HG03280 (cell line): ENCODE measurements around the gene CDKAL1.
"Not testable (repeated sequence)": the region's sequence is repeated elsewhere in the genome, so short reads cannot be mapped to it uniquely, and the experiment has no call there.

ENCODE experiments used
- ATAC-seq: cut with Tn5 transposase; IDR thresholded peaks from one replicate; pipeline ENCODE4 v1.9.1; 2021; ENCODE audit warnings: mild to moderate bottlenecking, moderate library complexity; ENCODE audit not compliant: unreplicated experiment

The CDKAL1 gene

DNA sequence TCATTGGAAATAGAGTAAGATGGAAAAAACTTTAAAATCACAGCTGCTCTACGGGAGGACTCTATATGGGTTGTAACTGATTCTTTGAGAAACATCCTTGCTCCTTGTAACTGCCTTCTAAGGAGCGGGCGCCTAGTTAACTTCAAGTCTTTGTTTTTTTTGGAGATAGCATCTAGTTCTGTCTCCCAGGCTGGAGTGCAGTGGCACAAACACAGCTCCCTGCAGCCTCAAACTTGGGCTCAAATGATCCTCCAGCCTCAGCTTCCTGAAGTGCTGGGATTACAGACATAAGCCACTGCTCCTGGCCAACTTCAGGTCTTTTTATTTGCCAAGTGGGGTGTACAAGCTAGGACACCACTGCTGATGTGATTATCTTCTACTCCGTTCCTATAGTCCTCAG is 552.9 kb downstream of the CDKAL1 start:
- ATAC-seq = no peak

DNA sequence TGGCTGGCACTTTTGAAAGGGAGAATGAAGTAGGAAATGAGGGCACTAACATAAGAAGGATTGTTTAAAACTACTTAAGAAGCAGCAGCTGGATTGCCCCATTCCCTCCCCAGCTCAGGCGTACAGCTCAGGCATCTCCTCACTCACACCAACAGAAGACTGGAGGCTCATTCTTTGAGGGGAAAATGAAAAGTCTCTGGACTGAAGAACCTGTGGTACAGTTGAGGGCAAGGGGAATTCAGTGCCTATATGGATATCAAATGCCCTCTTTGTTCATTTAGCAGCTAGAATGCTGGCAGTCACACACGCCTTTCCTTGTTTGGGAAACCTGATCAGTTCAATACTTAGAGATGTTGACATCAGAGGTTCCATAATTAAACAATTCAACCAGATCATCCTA is 557.2 kb downstream of the CDKAL1 start:
- ATAC-seq = no peak

DNA sequence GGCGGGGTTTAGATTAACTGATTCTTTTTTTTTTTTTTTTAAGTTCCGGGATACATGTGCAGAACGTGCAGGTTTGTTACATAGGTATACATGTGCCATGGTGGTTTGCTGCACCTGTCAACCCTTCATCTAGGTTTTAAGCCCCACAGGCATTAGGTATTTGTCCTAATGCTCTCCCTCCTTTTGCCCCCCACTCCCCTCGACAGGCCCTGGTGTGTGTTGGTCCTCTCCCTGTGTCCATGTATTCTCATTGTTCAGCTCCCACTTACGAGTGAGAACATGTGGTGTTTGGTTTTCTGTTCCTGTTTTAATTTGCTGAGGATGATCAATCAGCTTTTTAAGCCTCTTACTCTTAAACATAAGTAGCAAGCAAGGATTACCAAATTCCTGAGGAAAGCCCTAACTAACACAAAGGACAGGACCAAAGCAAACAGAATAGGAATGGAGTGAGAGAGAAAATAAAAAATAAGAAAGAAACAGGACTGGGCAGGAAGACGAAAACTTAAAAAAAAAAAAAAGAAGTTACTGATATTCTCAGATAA is 558.0 kb downstream of the CDKAL1 start:
- not testable (repeated sequence) for ATAC-seq

DNA sequence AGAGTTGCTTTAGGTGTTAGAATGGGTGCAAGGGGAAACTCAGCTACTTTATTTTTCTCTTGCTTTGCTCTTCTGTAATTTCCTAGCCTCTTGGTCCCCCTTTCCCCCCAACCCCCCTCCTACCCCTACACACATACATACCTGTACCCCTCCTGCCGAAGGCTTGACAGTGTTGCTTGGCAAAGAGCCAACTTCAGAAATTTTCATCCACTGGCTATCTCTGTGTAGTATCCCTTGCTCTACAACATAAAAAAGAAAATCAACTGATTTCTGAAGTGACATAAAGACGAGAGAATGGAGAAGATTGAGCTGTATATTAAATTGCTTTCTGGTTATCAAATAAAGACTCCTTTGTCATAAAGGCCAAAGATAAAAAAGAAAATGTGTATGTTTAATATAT is 561.2 kb downstream of the CDKAL1 start:
- no peak for ATAC-seq

DNA sequence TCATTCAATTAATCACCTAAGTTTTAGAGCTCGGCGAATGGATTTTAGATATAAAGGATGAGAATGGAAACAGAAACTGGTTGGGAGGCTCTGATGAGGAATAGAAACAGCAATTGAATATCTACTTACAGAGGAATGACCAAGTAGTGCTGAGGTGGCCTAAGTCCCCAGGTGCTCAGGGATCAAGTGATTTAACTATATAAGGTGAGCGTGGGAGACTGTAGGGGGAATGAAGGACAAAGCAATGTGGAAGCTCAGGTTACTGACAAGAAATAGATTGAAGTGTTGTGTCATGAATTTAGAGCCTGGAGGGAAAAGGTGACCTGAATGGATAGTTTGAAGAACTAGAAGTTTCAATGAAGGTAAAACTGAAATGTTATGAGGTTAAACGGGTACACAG is 563.9 kb downstream of the CDKAL1 start:
- no peak for ATAC-seq

DNA sequence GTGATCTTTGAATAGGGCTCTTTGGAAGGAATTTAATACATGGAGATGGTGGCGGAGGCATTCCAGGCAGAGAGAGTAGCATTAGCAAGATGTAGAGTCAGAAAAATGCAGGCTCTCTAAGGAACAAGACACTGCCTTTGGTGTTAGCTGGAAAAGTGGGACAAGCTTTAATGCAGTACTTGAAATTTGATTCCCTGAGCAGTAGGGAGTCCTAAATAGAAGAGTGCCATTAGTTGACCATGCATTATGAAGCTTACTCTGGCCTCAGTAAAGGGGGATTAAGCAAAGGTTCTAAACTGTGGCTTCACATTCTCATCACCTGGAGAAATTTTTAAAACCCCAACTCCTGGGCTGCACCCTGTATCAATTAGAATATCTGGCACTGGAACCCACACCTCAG is 564.5 kb downstream of the CDKAL1 start:
- ATAC-seq = no peak

DNA sequence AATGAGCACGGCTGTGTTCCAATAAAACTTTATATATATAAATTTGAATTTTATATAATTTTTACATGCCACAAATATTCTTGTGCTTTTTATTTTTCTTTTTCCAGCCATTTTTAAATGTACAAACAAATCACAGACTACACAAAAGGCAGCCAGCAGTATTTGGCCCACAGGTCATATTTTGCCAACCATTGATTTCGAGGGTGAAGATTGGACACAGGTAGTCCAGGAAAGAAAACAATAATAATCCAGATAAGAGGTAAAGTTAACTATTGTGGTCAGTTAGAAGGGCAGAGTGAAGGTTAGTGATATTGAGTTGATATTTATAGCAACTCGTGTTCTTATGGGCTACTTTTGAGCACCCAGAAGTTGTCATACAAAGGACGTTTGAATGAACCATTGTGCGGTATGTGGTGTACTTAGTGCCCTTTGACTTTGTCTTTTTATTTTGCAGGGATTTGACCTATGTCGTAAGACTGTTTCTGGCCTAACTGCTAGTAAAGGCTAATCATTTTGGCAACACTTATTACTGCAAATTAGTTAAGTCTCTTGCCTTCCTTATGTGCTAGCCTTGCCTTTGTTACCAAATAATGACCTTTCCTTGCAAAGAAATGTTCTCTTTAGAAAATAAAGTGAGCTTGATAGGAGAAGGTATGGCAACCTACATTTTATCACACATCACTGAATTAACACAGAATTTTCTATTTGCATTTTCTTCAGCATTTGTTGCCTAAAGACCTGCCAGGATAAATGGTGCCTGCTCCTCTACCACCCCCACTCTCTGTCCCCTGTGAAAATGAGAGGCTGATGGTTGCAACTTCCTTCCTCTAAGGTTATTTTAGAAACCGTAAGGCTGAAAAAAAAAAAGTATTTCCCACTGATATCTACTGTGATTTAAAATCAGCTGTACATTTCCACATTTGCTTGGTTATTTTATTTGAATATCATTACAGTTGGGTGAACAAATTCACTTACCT is 565.4 kb downstream of the CDKAL1 start:
- ATAC-seq = no peak

DNA sequence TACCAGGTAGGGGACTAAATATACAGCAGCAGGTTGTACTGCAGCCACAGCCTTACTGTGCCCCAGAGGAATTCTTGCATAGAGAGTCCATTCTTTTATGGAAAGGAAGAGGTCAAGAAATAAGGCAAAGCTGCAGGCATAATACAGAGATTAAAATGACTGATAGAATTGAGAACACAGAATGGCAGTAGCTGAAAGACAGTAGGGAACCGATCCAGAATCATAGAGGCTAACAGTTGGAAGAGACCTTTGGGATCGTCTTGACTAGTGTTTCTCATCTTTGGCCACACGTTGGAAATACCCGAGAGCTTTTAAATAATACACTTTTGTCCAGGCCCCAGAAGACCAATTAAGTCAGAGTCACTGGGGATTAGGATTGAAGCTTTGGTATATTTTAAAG is 566.7 kb downstream of the CDKAL1 start:
- no peak for ATAC-seq

DNA sequence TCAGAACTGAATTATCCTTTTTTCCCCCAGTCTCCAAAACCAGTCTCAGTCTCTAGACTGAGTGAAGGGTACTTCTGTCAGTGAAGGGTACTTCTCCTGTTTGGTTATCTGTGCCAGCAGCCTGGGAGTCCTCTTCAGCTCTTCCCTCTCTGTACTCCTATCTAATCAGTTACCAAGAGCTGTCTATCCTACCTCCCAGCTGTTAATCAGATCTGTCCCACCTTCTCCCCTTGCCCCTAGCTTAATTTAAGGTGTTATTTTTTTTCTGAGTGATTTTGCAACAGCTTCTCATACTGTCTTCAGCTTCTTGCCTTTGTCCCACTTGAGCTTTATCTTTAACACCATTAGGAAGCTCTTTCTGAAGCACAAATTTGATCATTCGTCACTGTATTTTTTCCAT is 567.4 kb downstream of the CDKAL1 start:
- no peak for ATAC-seq

DNA sequence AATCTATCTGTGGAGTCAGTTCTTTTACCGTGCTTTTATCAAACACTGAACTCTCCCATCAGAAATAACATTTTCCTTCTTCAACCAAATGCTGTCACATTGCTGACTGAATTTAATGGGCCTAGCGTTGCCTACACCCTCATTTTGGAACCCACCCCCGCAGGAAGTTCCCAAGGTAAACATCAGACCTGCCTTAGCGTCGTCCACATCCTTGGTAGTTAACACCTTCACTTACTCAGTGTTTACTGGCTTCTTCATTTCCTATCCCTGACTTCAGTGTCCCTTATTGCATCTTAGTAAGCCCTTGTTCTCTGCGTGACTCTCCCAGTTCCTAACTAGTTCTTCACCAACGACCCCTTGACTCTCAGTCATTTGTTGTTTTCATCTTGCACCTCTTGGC is 567.9 kb downstream of the CDKAL1 start:
- ATAC-seq = no peak

DNA sequence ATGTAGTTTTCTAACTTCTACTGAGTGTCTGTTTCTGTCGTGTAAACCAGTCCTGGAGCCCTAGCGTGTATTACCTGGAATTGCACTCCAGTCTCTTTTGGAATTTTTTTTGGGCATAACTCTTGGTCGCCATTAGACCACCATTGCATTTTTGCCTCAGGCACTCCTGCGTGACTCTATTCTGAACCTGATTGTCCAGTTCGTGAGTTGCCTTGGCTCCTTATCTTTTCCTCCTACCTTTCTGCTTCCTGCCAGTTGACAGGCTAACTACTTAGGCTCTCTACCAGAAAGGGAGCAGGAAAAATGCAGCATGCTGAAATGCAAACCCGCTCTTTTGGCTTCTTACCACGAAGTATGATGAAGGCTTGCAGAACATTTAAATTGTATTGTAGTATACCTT is 568.4 kb downstream of the CDKAL1 start:
- ATAC-seq = no peak

DNA sequence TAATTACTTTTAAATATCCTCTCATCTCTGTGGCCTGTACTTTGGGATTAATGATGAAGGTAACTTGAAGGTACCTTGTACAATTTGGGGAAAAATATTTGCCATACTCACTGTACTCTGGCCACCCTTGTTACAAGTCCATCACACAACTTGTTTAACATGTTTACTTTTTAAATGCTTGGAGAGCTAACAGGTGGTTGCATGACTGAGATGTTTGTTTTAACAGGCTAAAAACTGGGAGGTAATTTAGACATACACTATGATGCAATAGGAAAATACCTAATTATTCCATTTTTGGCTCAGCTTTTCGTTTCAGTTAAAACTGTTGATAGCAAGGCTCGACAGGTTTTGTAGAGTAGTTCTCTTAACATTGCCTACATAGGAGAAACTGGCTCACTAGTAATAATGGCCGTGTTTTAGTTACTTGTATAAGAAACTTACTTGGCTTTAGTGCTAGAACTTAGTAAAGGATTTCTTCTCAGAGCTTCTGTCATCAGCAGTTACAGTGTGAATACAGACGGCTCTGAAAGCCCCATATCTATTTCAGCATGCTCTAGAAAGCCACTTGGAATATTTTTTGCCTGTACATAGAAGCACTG is 569.5 kb downstream of the CDKAL1 start:
- no peak for ATAC-seq

DNA sequence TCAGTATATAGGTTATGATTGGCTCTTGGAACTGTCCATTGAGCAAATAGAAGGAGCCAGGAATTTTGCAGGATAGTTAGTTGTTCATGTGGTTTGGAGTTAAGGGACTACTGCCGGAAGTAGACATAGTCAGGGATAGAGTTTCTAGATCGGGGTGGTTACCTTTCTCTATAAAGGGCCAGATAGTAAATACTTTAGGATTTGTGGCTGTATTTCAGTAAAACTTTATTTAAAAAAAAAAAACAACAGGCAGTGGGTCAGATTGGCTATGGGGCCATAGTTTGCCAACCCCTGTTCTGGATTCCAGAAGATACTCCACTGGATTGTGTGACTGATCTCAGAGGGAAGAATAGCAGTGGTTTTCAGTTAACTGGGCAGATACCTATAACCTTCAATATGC is 570.0 kb downstream of the CDKAL1 start:
- no peak for ATAC-seq

DNA sequence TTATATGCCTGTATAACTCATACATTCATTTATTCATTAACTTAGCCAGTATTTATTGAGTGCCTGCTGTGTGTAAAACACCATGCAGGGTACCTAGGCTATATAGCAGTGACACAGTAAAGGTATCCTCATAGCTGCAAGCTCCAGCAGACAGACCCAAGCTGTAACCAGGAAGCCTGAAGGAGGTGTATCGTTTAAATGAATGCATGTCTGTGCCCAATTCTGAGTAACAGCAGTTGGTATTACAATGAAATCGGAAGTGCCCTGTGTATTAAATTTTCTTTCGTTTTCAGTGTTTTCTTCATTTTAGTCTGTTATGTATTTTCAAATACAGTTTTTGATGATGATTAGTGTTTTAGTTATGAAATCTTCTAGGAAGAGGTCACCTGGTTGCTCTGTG is 573.5 kb downstream of the CDKAL1 start:
- ATAC-seq = no peak

DNA sequence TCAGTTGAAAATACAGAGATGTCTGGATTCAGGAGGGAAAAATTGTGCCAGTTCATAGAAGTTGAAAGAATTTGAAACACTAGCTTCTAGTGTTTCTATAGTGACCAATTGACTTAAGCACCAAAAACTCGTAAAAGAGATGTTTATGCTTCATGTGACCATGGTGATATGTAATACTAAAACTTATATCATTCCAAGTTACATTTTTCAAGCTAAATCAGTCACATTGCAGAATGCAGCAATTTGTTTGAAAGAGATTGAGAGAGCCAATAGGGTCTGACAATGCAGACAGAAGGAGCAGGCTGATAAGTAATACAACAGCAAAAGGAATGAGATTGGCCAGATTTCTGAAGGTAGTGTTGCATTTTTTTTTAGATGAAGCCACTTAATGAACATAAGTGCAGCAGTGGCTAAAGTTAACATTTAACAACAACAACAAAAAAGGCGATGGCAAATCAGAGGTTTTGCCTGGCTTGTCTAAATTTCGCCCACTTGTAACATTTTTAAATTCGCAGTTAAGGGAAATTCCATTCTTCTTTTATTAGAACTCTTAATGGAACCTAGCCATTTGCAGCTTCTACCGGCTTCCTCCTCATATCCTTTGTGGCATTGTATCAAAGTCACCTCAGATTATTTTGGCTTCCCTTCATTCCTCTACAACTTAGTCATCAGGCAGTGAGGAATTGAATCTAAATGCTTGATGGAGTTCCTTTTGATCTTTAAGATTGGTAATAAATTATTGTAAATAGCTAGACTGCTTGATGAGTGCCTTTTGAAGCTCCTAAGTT is 575.3 kb downstream of the CDKAL1 start:
- no peak for ATAC-seq

DNA sequence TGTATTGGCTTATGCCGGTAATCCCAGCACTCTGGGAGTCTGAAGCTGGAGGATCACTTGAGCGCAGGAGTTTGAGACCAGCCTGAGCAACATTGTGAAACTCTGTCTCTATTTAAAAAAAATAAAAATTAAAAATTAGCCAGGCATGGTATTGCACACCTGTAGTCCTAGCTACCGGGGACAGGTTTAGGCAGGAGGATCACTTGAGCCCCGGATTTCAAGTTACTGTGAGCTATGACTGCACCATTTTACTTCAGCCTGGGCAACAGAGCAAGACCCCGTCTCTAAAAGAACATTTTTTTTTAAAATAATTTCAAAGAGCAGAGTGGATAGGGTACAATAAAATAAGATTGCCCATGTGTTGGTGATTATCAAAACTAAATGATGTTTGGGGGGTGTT is 576.4 kb downstream of the CDKAL1 start:
- no peak for ATAC-seq

DNA sequence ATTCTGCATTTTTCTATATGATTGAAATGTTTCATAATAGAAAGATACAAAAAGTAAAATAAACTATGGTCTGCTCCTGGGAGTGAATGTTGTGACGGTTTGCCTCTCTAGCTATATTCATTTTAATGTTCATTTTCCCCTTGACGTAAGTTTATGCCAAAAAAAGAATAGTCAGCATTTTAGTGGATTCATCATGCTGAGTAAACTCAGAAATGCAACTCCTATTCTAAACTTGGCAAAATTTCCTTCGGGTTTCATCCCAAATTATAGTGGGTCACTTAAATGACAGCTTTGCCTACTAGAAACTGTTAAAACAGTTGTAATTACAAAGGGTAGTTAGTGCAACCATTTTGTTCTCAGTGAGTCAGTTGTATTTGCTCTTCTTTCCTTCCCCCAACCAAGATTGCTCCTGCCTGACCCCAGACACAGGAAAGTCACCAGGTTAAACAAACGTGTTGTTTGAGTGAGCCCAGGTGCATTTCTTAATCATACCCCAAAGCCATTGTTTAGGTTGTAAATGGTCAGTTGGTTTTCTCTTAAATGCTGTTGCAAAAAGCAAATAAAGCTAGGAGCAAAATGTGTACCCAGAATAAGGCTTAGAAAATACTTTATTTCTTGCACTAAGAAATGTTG is 577.0 kb downstream of the CDKAL1 start:
- ATAC-seq = no peak

DNA sequence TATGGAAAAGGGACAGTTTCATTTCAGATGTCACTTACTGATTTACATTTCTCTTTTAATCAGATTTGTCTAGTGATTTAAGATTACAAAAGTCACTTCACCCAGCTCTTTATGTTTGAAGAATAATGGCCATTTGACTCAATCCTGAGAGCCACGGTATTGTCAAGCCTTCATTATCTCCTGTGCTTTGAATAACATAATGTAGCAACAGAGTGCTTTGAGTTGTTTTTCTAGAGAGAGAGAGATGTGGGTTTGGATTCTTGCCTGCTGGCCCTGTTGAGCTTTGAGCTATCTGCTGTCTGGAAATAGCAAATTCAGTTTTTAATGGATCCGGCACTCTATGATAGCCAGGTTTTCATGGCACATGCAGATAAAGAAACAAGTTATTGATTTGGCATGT is 580.9 kb downstream of the CDKAL1 start:
- no peak for ATAC-seq

DNA sequence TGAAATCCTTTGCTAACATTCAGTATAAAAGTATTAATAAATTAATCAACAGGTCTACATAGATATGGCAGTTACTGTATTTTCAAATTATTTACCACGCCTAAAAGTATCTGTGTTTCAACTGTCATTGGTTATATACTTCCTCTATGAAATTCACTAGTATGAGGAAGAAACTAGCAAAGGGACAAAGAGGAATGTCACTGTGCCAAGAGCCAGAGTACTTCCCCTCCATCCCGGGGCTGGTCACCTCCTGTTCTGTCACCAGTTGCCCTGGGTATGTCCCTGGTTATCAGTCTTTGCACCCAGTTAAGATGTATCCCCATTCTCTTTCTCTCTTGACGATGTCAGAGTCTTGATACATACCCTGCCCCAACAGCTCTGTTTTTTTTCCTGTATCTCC is 582.5 kb downstream of the CDKAL1 start:
- no peak for ATAC-seq

DNA sequence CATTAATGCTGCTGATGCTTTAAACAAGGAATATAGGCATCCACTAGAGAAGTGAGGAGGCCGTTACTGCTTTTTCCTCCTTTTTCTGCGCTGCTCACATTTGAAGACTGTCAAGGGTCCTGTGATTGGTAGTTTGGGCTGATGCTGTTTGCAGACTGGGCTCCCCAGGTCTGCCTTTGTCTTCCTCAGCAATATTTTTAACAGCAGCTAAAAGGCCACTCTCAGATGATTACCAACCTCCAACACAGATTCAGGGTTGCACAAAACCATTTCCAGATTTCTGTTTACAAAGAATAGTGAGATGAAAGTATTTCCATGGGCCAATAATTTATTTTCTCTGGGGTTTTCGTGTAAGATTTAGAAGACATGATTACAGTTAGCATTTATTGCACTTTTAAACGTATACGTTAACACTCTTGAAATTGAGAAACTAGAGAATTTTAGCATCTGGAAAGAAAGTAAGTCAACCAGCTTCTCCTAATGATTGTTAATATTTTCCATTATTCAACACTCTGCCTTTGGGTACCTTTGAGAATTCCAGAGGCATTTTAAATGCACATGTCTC is 584.0 kb downstream of the CDKAL1 start:
- no peak for ATAC-seq
